Measurements from ENCODE around the gene DDB1. TPM values are rescaled to one million over a fixed set of nuclear protein-coding genes. Genes with fewer than 3 reads are reported as not detected.

DDB1 gene
- total RNA-seq, 1 experiment from 2014 or later, result 96.6 TPM

Other genes with a start within 250 kb of the DDB1 start
- not detected in 2 replicates for gene CD5, start 230.6 kb downstream of the DDB1 start, total RNA-seq (2014; rRNA removed; shearing (Covaris generic))
- gene VPS37C, start 171.7 kb downstream of the DDB1 start, total RNA-seq (2014; rRNA removed; shearing (Covaris generic)), result 22.9 and 23.7 TPM in 2 replicates
- not detected in 2 replicates for gene PGA3, start 129.6 kb downstream of the DDB1 start, total RNA-seq (2014; rRNA removed; shearing (Covaris generic))
- not detected in 2 replicates for gene PGA4, start 110.8 kb downstream of the DDB1 start, total RNA-seq (2014; rRNA removed; shearing (Covaris generic))
- gene PGA5, start 91.9 kb downstream of the DDB1 start, total RNA-seq (2014; rRNA removed; shearing (Covaris generic)), result not detected in 2 replicates
- 0.30 and 0.46 TPM in 2 replicates for gene VWCE, start 37.8 kb downstream of the DDB1 start, total RNA-seq (2014; rRNA removed; shearing (Covaris generic))
- gene TKFC, start 123 bp upstream of the DDB1 start, total RNA-seq (2014; rRNA removed; shearing (Covaris generic)), result 42.0 and 43.6 TPM in 2 replicates
- gene CYB561A3, start 28.8 kb upstream of the DDB1 start, total RNA-seq (2014; rRNA removed; shearing (Covaris generic)), result 16.0 and 25.1 TPM in 2 replicates
- 34.1 and 35.9 TPM in 2 replicates for gene TMEM138, start 29.3 kb upstream of the DDB1 start, total RNA-seq (2014; rRNA removed; shearing (Covaris generic))
- gene TMEM216, start 59.5 kb upstream of the DDB1 start, total RNA-seq (2014; rRNA removed; shearing (Covaris generic)), result 11.5 and 11.6 TPM in 2 replicates
- gene CPSF7, start 96.9 kb upstream of the DDB1 start, total RNA-seq (2014; rRNA removed; shearing (Covaris generic)), result 36.6 and 42.5 TPM in 2 replicates
- 18.1 and 29.4 TPM in 2 replicates for gene SDHAF2, start 97.0 kb upstream of the DDB1 start, total RNA-seq (2014; rRNA removed; shearing (Covaris generic))
- gene LRRC10B, start 175.6 kb upstream of the DDB1 start, total RNA-seq (2014; rRNA removed; shearing (Covaris generic)), result not detected in 2 replicates
- gene SYT7, start 248.0 kb upstream of the DDB1 start, total RNA-seq (2014; rRNA removed; shearing (Covaris generic)), result 0.29 and 0.47 TPM in 2 replicates

Measured in NCI-H460 (cell line).